HUES6 (cell line): Measurements from ENCODE around the gene SUV39H2.
A peak's percentile ranks its signal among the peaks of the same experiment; 100 is the strongest.

Experiments
- H3K27ac ChIP-seq: 2 replicates; pipeline ENCODE4 v1.7.0; 2013; ENCODE audit warnings: low read depth, mild to moderate bottlenecking, low read length, inconsistent platforms
- H3K27me3 ChIP-seq: 2 replicates; pipeline ENCODE4 v1.6.1; 2013; ENCODE audit warnings: low read length; ENCODE audit not compliant: control insufficient read depth, insufficient read depth
- H3K36me3 ChIP-seq: 2 replicates; pipeline ENCODE4 v1.6.1; 2013; ENCODE audit warnings: low read length; ENCODE audit not compliant: control insufficient read depth, insufficient read depth
- H3K4me1 ChIP-seq: 2 replicates; pipeline ENCODE4 v1.6.1; 2013; ENCODE audit warnings: low read length; ENCODE audit not compliant: control insufficient read depth, insufficient read depth
- H3K4me3 ChIP-seq: 2 replicates; pipeline ENCODE4 v1.5.1; 2013; ENCODE audit warnings: low read depth, low read length
- H3K9ac ChIP-seq: one replicate; pipeline ENCODE4 v1.6.1; 2013; ENCODE audit warnings: mild to moderate bottlenecking, low read length
- H3K9me3 ChIP-seq: 2 replicates; pipeline ENCODE4 v1.6.1; 2013; ENCODE audit warnings: low read depth, low read length; ENCODE audit not compliant: control insufficient read depth, insufficient read depth

Gene SUV39H2

GRCh38 chr10:14876764-14877163 is 1.9 kb upstream of the SUV39H2 start:
- Histone ChIP-seq H3K27ac (no peak overlapping the region), H3K4me1 (peaks cover 18% of the 10 kb centered on the region), H3K9me3 (no peaks in the 10 kb centered on the region), H3K36me3 (peaks cover 6% of the 10 kb centered on the region), H3K4me3 (no peak overlapping the region), H3K9ac (no peak overlapping the region), H3K27me3 (no peaks in the 10 kb centered on the region)

DNA sequence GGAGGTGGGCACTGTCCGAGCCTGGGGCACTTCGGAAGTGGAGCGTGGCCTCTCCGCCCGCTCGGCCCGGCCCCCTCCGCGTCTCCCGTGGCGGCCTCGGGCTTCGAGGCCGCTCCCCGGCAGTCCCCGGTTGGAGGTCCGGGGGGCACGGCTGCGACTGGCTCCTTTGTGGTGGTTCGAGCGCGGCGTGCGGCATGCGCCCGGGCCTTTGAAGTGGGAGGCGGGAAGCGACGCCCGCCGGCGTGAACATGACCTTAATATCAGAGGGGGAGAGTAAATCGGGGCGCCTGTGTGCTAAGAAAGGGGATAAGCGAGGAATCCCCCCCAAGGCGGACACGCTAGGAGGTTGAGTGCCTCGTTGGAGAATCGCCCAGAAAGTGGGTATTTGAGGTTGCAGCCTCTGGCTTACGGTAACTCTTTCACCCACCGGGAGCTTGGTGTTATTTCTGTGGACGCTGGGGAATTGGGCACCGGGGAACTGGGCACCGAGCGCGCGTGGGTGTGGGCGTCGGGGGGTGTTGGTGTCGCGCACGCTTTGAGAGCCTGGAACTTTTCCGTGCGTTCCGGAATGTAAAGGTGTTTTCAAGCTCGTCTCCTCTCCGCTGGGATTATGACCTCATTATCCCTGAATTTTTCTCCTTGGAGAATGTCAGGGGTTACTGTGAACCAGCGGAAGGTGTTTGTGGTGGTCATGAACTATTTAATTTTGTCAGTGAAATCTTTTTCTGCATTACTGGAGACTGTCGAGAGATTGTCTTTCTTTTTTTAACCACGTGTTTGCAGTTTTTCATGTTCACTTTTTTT is 660 bp downstream of the SUV39H2 start:
- Histone ChIP-seq H3K9ac (peak overlapping the region; percentile 95), H3K27ac (peak overlapping the region; percentile 92), H3K36me3 (peaks cover 20% of the 10 kb centered on the region), H3K27me3 (no peaks in the 10 kb centered on the region), H3K9me3 (no peaks in the 10 kb centered on the region), H3K4me3 (peak overlapping the region; percentile 87), H3K4me1 (peaks cover 18% of the 10 kb centered on the region)

- H3K9me3 ChIP-seq, result no peaks in the 10 kb centered on the region
- H3K27me3 ChIP-seq, result no peaks in the 10 kb centered on the region
- peaks cover 18% of the 10 kb centered on the region for H3K4me1 ChIP-seq
- H3K27ac ChIP-seq, result no peak overlapping the region
- peaks cover 24% of the 10 kb centered on the region for H3K36me3 ChIP-seq
- peak overlapping the region; percentile 87 for H3K4me3 ChIP-seq
- peak overlapping the region; percentile 43 for H3K9ac ChIP-seq
Measured at GRCh38 chr10:14879928-14880193, 1.2 kb downstream of the SUV39H2 start.

DNA sequence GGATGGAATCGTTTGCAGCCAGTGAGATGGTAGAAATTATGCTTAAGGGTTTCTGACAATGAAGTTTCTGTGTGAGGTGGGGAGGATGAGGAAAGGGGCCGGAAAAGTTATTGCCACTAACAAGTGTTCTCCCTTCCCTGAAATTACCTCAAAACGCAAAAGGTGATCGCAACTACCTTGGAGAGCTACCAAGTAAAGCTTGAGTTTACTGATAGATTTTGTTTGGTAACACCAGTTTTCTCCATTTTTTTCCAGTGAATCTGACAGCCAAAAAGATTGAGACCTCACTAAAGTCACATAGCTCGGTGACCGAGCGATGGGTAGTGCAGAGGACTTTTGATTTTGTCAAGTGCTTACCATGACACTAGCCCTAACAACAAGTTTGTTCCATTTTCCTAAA is 1.6 kb downstream of the SUV39H2 start:
- Histone ChIP-seq H3K27ac (no peak overlapping the region), H3K4me1 (peaks cover 18% of the 10 kb centered on the region), H3K9me3 (no peaks in the 10 kb centered on the region), H3K36me3 (peaks cover 27% of the 10 kb centered on the region), H3K27me3 (no peaks in the 10 kb centered on the region), H3K4me3 (peak overlapping the region; percentile 87), H3K9ac (peak overlapping the region; percentile 43)

- Histone ChIP-seq H3K27me3 (no peaks in the 10 kb centered on the region), H3K27ac (no peak overlapping the region), H3K4me3 (no peak overlapping the region), H3K9me3 (no peaks in the 10 kb centered on the region), H3K36me3 (peaks cover 47% of the 10 kb centered on the region), H3K4me1 (0 out of 2 replicates have a peak, but pooled peaks cover 2% of the 10 kb centered on the region), H3K9ac (no peak overlapping the region)
Measured at GRCh38 chr10:14884082-14884481, 5.4 kb downstream of the SUV39H2 start.

- Histone ChIP-seq H3K4me1 (no peaks in the 10 kb centered on the region), H3K9me3 (no peaks in the 10 kb centered on the region), H3K27ac (no peak overlapping the region), H3K9ac (no peak overlapping the region), H3K36me3 (peaks cover 34% of the 10 kb centered on the region), H3K27me3 (no peaks in the 10 kb centered on the region), H3K4me3 (no peak overlapping the region)
Measured at GRCh38 chr10:14889318-14889717, 10.7 kb downstream of the SUV39H2 start.

DNA sequence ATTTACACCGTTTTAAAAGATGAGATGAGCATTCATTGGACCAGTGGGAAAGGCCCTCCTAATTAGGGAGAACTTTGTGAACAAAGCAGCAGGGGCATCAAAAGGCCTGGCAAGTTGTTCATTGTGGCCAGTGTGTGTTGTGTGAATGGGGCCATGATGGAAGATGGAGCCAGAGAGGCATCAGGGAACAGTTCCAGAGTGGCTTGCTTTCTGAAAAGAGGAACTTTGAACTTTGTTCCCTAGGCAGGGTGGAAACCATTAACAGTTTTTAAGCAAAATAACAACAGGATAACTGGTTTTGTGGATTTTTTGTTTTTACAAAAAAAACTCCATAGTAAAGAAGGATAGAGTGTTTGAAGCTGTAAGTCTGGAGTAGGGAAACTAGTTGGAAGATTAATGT is 12.5 kb downstream of the SUV39H2 start:
- Histone ChIP-seq H3K4me1 (no peaks in the 10 kb centered on the region), H3K9me3 (no peaks in the 10 kb centered on the region), H3K27ac (no peak overlapping the region), H3K4me3 (no peak overlapping the region), H3K9ac (no peak overlapping the region), H3K36me3 (peaks cover 18% of the 10 kb centered on the region), H3K27me3 (no peaks in the 10 kb centered on the region)

DNA sequence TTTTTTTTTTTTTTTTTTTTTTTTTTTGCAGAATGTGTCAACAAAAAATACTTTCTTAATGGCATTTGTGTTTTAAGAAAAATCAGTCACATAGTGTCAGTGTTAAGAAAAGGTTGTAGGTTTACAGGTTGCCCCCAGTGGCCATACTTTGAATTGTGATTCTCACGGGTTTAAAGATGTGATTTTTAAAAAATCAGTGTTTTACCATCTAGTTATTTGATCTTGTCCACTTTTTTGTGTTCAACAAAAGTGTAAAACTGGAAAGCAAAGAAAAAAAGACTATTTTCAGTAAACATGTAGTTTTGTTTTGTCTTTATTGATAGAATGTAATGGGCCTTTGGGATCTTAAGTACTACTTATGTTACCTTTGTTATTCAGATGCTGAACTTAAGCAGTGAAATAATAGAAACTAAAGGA is 25.7 kb downstream of the SUV39H2 start:
- Histone ChIP-seq H3K27ac (no peak overlapping the region), H3K9me3 (peaks cover 9% of the 10 kb centered on the region; the same call in 1 of the 2 replicates), H3K36me3 (peaks cover 93% of the 10 kb centered on the region), H3K4me1 (no peaks in the 10 kb centered on the region; the same call in 1 of the 2 replicates), H3K9ac (no peak overlapping the region), H3K4me3 (no peak overlapping the region), H3K27me3 (no peaks in the 10 kb centered on the region)

GRCh38 chr10:14904864-14905263 is 26.2 kb downstream of the SUV39H2 start:
- Histone ChIP-seq H3K4me3 (no peak overlapping the region), H3K9ac (no peak overlapping the region), H3K4me1 (no peaks in the 10 kb centered on the region; the same call in 1 of the 2 replicates), H3K9me3 (peaks cover 9% of the 10 kb centered on the region; the same call in 1 of the 2 replicates), H3K36me3 (peaks cover 93% of the 10 kb centered on the region), H3K27me3 (no peaks in the 10 kb centered on the region), H3K27ac (0 out of 2 replicates have a peak overlapping the region, but pooled peaks have one; percentile 26)

GRCh38 chr10:14905890-14906289 is 27.2 kb downstream of the SUV39H2 start:
- H3K36me3 ChIP-seq, result peaks cover 94% of the 10 kb centered on the region
- peaks cover 11% of the 10 kb centered on the region; the same call in 1 of the 2 replicates for H3K9me3 ChIP-seq
- H3K4me1 ChIP-seq, result no peaks in the 10 kb centered on the region; the same call in 1 of the 2 replicates
- H3K9ac ChIP-seq, result no peak overlapping the region
- no peak overlapping the region for H3K27ac ChIP-seq
- no peaks in the 10 kb centered on the region for H3K27me3 ChIP-seq
- no peak overlapping the region for H3K4me3 ChIP-seq

DNA sequence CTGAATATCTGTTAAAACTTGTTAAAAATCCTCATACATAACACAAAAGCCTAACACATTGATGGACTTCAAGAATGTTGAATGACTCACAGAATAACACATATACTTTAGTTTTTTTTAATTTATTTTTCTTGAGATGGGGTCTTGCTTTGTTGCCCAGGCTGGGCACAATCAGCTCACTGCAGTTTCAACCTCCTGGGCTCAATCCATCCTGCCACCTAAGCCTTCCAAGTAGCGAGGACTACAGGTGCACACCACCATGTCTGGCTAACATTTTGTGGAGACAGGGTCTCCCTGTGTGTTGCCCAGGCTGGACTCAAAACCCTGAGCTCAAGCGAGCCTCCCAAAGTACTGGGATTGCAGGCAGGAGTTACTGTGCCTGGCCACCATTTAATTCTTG is 28.1 kb downstream of the SUV39H2 start:
- Histone ChIP-seq H3K36me3 (peaks cover 94% of the 10 kb centered on the region), H3K27ac (no peak overlapping the region), H3K9ac (no peak overlapping the region), H3K4me1 (no peaks in the 10 kb centered on the region; the same call in 1 of the 2 replicates), H3K9me3 (peaks cover 13% of the 10 kb centered on the region; the same call in 1 of the 2 replicates), H3K4me3 (no peak overlapping the region), H3K27me3 (no peaks in the 10 kb centered on the region)
